HEK293 (cell line): ENCODE results near the gene C1QTNF12.

ENCODE experiments used
- CTCF ChIA-PET: fragments of 350-600 bp; formaldehyde crosslinking; extraction: SDS; loops from one replicate; lab custom pipeline; 2021; ENCODE audit warnings: antibody characterized with exemption; lab: Yijun Ruan, JAX
- POLR2A ChIA-PET: fragments of 300-600 bp; formaldehyde crosslinking; extraction: SDS; loops from one replicate; lab custom pipeline; 2020; ENCODE audit warnings: antibody characterized with exemption, inconsistent platforms; lab: Yijun Ruan, JAX
- H3K27ac ChIP-seq: fragments of 200-500 bp; sonication (Bioruptor generic); 2 replicates; pipeline ENCODE4 v1.5.1; 2014; ENCODE audit warnings: low read depth, low read length, control low read depth, inconsistent platforms; ENCODE audit errors: extremely low read depth
- H3K36me3 ChIP-seq, 2 experiments: fragments of 200-500 bp in 1 of 2; sonication (Bioruptor generic) in 1 of 2; 1 replicate in 1 of 2; 2 replicates in 1 of 2; pipeline ENCODE4 v1.5.1; 2014 to 2017; ENCODE audit warnings: inconsistent platforms in 2 of 2, low read length in 2 of 2; ENCODE audit not compliant: control insufficient read depth in 2 of 2, insufficient read depth in 1 of 2
- H3K4me1 ChIP-seq: fragments of 200-500 bp; sonication (Bioruptor generic); 2 replicates; pipeline ENCODE4 v1.5.1; 2014; ENCODE audit warnings: mild to moderate bottlenecking, low read length, inconsistent platforms; ENCODE audit not compliant: control insufficient read depth, insufficient read depth
- H3K4me3 ChIP-seq: 2 replicates; pipeline ENCODE4 v1.5.1; 2011; ENCODE audit warnings: low read depth, mild to moderate bottlenecking, control low read depth, low read length, moderate library complexity
- H3K9me3 ChIP-seq: fragments of 200-500 bp; sonication (Bioruptor generic); 2 replicates; pipeline ENCODE4 v1.5.1; 2014; ENCODE audit warnings: low read depth, low read length, inconsistent platforms; ENCODE audit not compliant: control insufficient read depth, insufficient read depth
- BCL11A ChIP-seq: fragments of 450-650 bp; formaldehyde crosslinking; IDR thresholded peaks from 2 replicates; pipeline ENCODE4 v1.5.1; 2016; ENCODE audit warnings: low read depth, missing biosample characterization, missing genetic modification characterization
- BCL11B ChIP-seq: fragments of 450-650 bp; formaldehyde crosslinking; IDR thresholded peaks from 2 replicates; pipeline ENCODE4 v1.5.1; 2016; ENCODE audit warnings: low read depth, missing biosample characterization, missing genetic modification characterization
- EGR2 ChIP-seq: fragments of 450-650 bp; formaldehyde crosslinking; IDR thresholded peaks from 2 replicates; pipeline ENCODE4 v1.5.1; 2016; ENCODE audit warnings: low read depth, missing biosample characterization, missing genetic modification characterization
- GLIS2 ChIP-seq: fragments of 450-650 bp; formaldehyde crosslinking; IDR thresholded peaks from 2 replicates; pipeline ENCODE4 v1.5.1; 2016; ENCODE audit warnings: missing biosample characterization, missing genetic modification characterization
- KLF10 ChIP-seq: fragments of 450-650 bp; IDR thresholded peaks from 2 replicates; pipeline ENCODE4 v1.5.1; 2018; ENCODE audit warnings: missing biosample characterization, mild to moderate bottlenecking, missing genetic modification characterization
- KLF17 ChIP-seq: fragments of 450-650 bp; formaldehyde crosslinking; IDR thresholded peaks from 2 replicates; pipeline ENCODE4 v1.5.1; 2016; ENCODE audit warnings: missing biosample characterization, missing genetic modification characterization
- KLF8 ChIP-seq: fragments of 450-650 bp; formaldehyde crosslinking; IDR thresholded peaks from 2 replicates; pipeline ENCODE4 v1.5.1; 2016; ENCODE audit warnings: missing biosample characterization, missing genetic modification characterization
- KLF9 ChIP-seq: fragments of 450-650 bp; formaldehyde crosslinking; IDR thresholded peaks from 2 replicates; pipeline ENCODE4 v1.5.1; 2016; ENCODE audit warnings: missing biosample characterization, missing genetic modification characterization, low read depth
- PRDM4 ChIP-seq: fragments of 450-650 bp; formaldehyde crosslinking; IDR thresholded peaks from 2 replicates; pipeline ENCODE4 v1.5.1; 2017; ENCODE audit warnings: missing biosample characterization, missing genetic modification characterization
- ZBTB10 ChIP-seq: fragments of 450-650 bp; formaldehyde crosslinking; IDR thresholded peaks from 2 replicates; pipeline ENCODE4 v1.5.1; 2016; ENCODE audit warnings: missing biosample characterization, missing genetic modification characterization
- ZBTB44 ChIP-seq: fragments of 450-650 bp; IDR thresholded peaks from 2 replicates; pipeline ENCODE4 v1.5.1; 2018; ENCODE audit warnings: missing biosample characterization, mild to moderate bottlenecking, missing genetic modification characterization
- ZBTB7A ChIP-seq: fragments of 450-650 bp; formaldehyde crosslinking; IDR thresholded peaks from 2 replicates; pipeline ENCODE4 v1.5.1; 2016; ENCODE audit warnings: low read depth, missing biosample characterization, missing genetic modification characterization
- ZNF146 ChIP-seq: fragments of 450-650 bp; formaldehyde crosslinking; IDR thresholded peaks from 2 replicates; pipeline ENCODE4 v1.5.1; 2016; ENCODE audit warnings: missing biosample characterization, missing genetic modification characterization
- ZNF274 ChIP-seq, 2 experiments: fragments of 200-500 bp in 1 of 2; fragments of 450-650 bp in 1 of 2; sonication (Bioruptor generic) in 1 of 2; formaldehyde crosslinking in 1 of 2; IDR thresholded peaks; 2 replicates each; pipeline versions ENCODE4 v1.5.1 to v1.6.1; 2014 to 2016; ENCODE audit warnings: borderline replicate concordance in 1 of 2, inconsistent platforms in 1 of 2, low read length in 1 of 2, missing biosample characterization in 1 of 2, missing genetic modification characterization in 1 of 2
- ZNF473 ChIP-seq: fragments of 450-650 bp; formaldehyde crosslinking; IDR thresholded peaks from 2 replicates; pipeline ENCODE4 v1.5.1; 2017; ENCODE audit warnings: missing biosample characterization, missing genetic modification characterization
- ZNF600 ChIP-seq: fragments of 450-650 bp; formaldehyde crosslinking; IDR thresholded peaks from 2 replicates; pipeline ENCODE4 v1.5.1; 2016; ENCODE audit warnings: missing biosample characterization, missing genetic modification characterization
- ZNF624 ChIP-seq: fragments of 450-650 bp; formaldehyde crosslinking; IDR thresholded peaks from 2 replicates; pipeline ENCODE4 v1.5.1; 2017; ENCODE audit warnings: missing biosample characterization, missing genetic modification characterization
- TF ChIP-seq, protein P1 (sequence below): fragments of 450-650 bp; formaldehyde crosslinking; IDR thresholded peaks from 2 replicates; pipeline ENCODE4 v1.5.1; 2017; ENCODE audit warnings: missing biosample characterization, missing genetic modification characterization
- TF ChIP-seq, protein P2 (sequence below): fragments of 450-650 bp; formaldehyde crosslinking; IDR thresholded peaks from 2 replicates; pipeline ENCODE4 v1.5.1; 2016; ENCODE audit warnings: missing biosample characterization, missing genetic modification characterization
- TF ChIP-seq, protein P3 (sequence below): fragments of 450-650 bp; formaldehyde crosslinking; IDR thresholded peaks from 2 replicates; pipeline ENCODE4 v1.5.1; 2016; ENCODE audit warnings: missing biosample characterization, missing genetic modification characterization

Gene C1QTNF12

GRCh38 chr1:1239614-1240347 is 6.7 kb downstream of the C1QTNF12 start:
- no peaks in the 10 kb centered on the region for H3K4me1 ChIP-seq
- H3K4me3 ChIP-seq: no peak overlapping the region
- CTCF ChIA-PET: no interaction called here
- TF ChIP-seq ZBTB10 (0 out of 2 replicates have a peak, but pooled peaks have one; percentile 13), GLIS2 (tag by site-specific recombination) (0 out of 2 replicates have a peak, but pooled peaks have one; percentile 13), PRDM4 (tag by site-specific recombination) (no peak), ZNF473 (tag by site-specific recombination) (no peak), KLF8 (tag by site-specific recombination) (0 out of 2 replicates have a peak, but pooled peaks have one; percentile 9), ZNF624 (tag by site-specific recombination) (no peak), BCL11B (tag by site-specific recombination) (peak; percentile 99), ZNF600 (tag by site-specific recombination) (peak; percentile 71; the same call in 1 of the 2 replicates), KLF17 (tag by site-specific recombination) (peak; percentile 74; the same call in 1 of the 2 replicates), ZNF146 (0 out of 2 replicates have a peak, but pooled peaks have one; percentile 2), KLF9 (tag by site-specific recombination) (0 out of 2 replicates have a peak, but pooled peaks have one; percentile 26), BCL11A (tag by site-specific recombination) (peak; percentile 100), EGR2 (no peak), KLF10 (tag by site-specific recombination) (peak; percentile 23; the same call in 1 of the 2 replicates), ZBTB44 (tag by site-specific recombination) (no peak), ZNF274 (IDR thresholded peaks at IDR 0.05; ENCODE audit: low read length) (no peak), ZNF274 (tag by site-specific recombination; IDR thresholded peaks at IDR 0.05; ENCODE audit: borderline replicate concordance) (no peak), ZBTB7A (0 out of 2 replicates have a peak, but pooled peaks have one; percentile 34)
- TF ChIP-seq, protein P1, sequence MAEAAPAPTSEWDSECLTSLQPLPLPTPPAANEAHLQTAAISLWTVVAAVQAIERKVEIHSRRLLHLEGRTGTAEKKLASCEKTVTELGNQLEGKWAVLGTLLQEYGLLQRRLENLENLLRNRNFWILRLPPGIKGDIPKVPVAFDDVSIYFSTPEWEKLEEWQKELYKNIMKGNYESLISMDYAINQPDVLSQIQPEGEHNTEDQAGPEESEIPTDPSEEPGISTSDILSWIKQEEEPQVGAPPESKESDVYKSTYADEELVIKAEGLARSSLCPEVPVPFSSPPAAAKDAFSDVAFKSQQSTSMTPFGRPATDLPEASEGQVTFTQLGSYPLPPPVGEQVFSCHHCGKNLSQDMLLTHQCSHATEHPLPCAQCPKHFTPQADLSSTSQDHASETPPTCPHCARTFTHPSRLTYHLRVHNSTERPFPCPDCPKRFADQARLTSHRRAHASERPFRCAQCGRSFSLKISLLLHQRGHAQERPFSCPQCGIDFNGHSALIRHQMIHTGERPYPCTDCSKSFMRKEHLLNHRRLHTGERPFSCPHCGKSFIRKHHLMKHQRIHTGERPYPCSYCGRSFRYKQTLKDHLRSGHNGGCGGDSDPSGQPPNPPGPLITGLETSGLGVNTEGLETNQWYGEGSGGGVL (tag by site-specific recombination): no peak
- TF ChIP-seq, protein P2, sequence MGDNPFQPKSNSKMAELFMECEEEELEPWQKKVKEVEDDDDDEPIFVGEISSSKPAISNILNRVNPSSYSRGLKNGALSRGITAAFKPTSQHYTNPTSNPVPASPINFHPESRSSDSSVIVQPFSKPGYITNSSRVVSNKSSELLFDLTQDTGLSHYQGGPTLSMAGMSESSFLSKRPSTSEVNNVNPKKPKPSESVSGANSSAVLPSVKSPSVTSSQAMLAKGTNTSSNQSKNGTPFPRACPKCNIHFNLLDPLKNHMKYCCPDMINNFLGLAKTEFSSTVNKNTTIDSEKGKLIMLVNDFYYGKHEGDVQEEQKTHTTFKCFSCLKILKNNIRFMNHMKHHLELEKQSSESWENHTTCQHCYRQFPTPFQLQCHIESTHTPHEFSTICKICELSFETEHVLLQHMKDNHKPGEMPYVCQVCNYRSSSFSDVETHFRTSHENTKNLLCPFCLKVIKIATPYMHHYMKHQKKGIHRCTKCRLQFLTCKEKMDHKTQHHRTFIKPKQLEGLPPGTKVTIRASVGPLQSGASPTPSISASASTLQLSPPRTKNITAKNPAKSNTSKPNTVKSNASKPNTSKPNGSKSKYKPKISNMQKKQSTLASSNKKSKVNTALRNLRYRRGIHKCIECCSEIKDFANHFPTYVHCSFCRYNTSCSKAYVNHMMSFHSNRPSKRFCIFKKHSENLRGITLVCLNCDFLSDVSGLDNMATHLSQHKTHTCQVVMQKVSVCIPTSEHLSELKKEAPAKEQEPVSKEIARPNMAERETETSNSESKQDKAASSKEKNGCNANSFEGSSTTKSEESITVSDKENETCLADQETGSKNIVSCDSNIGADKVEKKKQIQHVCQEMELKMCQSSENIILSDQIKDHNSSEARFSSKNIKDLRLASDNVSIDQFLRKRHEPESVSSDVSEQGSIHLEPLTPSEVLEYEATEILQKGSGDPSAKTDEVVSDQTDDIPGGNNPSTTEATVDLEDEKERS (tag by site-specific recombination): no peak
- TF ChIP-seq, protein P3, sequence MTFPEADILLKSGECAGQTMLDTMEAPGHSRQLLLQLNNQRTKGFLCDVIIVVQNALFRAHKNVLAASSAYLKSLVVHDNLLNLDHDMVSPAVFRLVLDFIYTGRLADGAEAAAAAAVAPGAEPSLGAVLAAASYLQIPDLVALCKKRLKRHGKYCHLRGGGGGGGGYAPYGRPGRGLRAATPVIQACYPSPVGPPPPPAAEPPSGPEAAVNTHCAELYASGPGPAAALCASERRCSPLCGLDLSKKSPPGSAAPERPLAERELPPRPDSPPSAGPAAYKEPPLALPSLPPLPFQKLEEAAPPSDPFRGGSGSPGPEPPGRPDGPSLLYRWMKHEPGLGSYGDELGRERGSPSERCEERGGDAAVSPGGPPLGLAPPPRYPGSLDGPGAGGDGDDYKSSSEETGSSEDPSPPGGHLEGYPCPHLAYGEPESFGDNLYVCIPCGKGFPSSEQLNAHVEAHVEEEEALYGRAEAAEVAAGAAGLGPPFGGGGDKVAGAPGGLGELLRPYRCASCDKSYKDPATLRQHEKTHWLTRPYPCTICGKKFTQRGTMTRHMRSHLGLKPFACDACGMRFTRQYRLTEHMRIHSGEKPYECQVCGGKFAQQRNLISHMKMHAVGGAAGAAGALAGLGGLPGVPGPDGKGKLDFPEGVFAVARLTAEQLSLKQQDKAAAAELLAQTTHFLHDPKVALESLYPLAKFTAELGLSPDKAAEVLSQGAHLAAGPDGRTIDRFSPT (tag by site-specific recombination): peak; percentile 79
- no peaks in the 10 kb centered on the region for H3K9me3 ChIP-seq
- peaks cover 0 to 1% of the 10 kb centered on the region in 2 experiments; a peak in 1 of 3 replicates for H3K36me3 ChIP-seq
- POLR2A ChIA-PET: interaction anchor here (0.5 to 1.5 kb wide), 2 partner anchors 27 to 110 kb away, joined by 4 to 5 read pairs; no protein-coding TSS in a partner anchor
- no peak overlapping the region for H3K27ac ChIP-seq
